Colonic mucosa (tissue), 4 donors: ENCODE results near the gene INSM1. TPM values are rescaled to one million over a fixed set of nuclear protein-coding genes. Genes with fewer than 3 reads are reported as not detected.

Experiments used
- DNase-seq: peaks from one replicate; pipeline ENCODE4 v3.0.0-alpha.2; 2020
- H3K27ac ChIP-seq: fragments of 200-600 bp; one replicate; pipeline ENCODE4 v1.8.0; 2021
- H3K27me3 ChIP-seq: fragments of 200-600 bp; one replicate; pipeline ENCODE4 v1.8.0; 2021
- H3K36me3 ChIP-seq: fragments of 200-600 bp; one replicate; pipeline ENCODE4 v1.8.0; 2021
- H3K4me1 ChIP-seq: fragments of 200-600 bp; one replicate; pipeline ENCODE4 v1.8.0; 2021; ENCODE audit warnings: mild to moderate bottlenecking
- H3K4me3 ChIP-seq: fragments of 200-600 bp; one replicate; pipeline ENCODE4 v1.8.0; 2021
- H3K9ac ChIP-seq, 2 donors: one replicate each; pipeline ENCODE4 v1.7.0; 2013; ENCODE audit warnings: control low read depth in 2 of 2, low read depth in 2 of 2, low read length in 2 of 2
- H3K9me3 ChIP-seq: fragments of 200-600 bp; one replicate; pipeline ENCODE4 v1.8.0; 2021
- intact Hi-C: fragments of 100-400 bp; cut with DNase I; formaldehyde crosslinking; loops from one replicate; pipeline ENCODE4 v1.14.1; 2022
- total RNA-seq, 2 donors: library from RNA; stranded (reverse); fragmentation: NEBNext Ultra II Directional in 1 of 2; extraction: Animal tissue kit (Norgen Biotek cat#: 25700) in 1 of 2; gene quantifications; one replicate each; pipeline ENCODE4 v1.2.1, GENCODE V29; 2021
- TF ChIP-seq, protein P1 (sequence below): fragments of 200-600 bp; IDR thresholded peaks from one replicate; pipeline ENCODE4 v1.8.0; 2022; ENCODE audit warnings: antibody characterized with exemption, mild to moderate bottlenecking
- donor health status: healthy.
- donor health status: DM: no; HTN: no; CAD: no.
- donor health status: DM: no; HTN: no; CAD: no.

INSM1 gene
- total RNA-seq, 2 donors from 2014 or later: 5.0 to 8.6 TPM

DNA sequence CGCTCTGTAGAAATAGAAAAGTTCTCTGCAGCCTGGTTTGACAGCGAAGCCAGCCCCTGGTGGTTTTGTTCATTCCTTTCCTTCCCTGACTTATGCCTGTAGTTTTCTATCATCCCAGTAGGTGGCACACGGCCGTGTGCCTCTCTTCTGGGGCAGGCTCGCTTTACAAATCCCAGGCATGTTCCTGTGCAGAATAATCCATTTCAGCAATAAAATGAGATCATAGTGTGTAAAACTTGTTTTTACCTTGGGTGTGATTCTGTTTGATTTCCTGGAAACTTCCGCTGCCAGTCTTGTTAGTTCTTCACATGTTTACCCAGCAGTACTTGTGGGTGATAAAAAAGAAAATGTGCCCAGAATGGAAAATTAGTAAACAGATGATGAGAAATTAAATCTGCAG is 7.4 kb upstream of the INSM1 start:
- Histone ChIP-seq H3K36me3 (no peaks in the 10 kb centered on the region), H3K27ac (no peak overlapping the region), H3K9me3 (no peaks in the 10 kb centered on the region), H3K27me3 (peaks cover 29% of the 10 kb centered on the region), H3K9ac (no peak overlapping the region), H3K4me3 (no peak overlapping the region), H3K4me1 (peaks cover 4% of the 10 kb centered on the region)
- intact Hi-C loops: loop anchor here (5.0 kb wide), 1 partner anchor 207 kb away; no protein-coding TSS in a partner anchor
- TF ChIP-seq, protein P1, sequence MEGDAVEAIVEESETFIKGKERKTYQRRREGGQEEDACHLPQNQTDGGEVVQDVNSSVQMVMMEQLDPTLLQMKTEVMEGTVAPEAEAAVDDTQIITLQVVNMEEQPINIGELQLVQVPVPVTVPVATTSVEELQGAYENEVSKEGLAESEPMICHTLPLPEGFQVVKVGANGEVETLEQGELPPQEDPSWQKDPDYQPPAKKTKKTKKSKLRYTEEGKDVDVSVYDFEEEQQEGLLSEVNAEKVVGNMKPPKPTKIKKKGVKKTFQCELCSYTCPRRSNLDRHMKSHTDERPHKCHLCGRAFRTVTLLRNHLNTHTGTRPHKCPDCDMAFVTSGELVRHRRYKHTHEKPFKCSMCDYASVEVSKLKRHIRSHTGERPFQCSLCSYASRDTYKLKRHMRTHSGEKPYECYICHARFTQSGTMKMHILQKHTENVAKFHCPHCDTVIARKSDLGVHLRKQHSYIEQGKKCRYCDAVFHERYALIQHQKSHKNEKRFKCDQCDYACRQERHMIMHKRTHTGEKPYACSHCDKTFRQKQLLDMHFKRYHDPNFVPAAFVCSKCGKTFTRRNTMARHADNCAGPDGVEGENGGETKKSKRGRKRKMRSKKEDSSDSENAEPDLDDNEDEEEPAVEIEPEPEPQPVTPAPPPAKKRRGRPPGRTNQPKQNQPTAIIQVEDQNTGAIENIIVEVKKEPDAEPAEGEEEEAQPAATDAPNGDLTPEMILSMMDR: peak; percentile 82
- peak; percentile 65 for DNase-seq

DNA sequence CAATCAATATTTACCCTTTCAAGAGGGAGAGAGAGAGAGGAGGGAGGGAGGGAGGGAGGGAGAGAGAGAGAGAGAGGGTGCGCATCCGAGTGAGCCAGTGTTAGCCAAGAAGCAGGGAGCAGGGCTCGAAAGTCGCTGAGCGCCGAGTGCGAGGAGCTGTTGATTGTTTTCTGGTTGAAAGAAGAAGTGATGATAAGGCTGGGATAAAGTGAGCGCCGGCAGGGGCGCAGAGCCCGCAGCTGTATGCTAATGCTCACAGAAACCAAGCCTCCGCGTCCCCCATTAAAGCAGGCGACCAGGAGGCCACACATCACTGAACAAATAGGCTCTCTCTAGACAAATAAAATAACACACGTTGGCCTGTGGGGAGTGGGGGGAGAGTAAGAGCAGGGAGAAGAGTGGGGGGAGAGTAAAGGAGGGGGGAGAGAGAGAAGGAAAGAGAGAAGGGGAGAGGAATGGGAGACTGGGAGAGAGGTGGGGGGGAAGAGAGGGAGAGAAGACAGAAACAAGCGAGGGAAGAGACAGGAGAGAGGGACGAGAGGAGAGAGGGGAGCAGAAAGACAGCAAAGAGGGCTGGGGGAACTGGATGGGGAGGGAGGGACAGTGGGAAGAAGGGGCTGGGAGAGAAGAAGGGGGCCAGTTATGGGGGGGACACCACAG is 5.0 kb upstream of the INSM1 start:
- peaks cover 4% of the 10 kb centered on the region for H3K4me1 ChIP-seq
- TF ChIP-seq, protein P1: no peak
- H3K36me3 ChIP-seq: no peaks in the 10 kb centered on the region
- no peak for DNase-seq
- no peak overlapping the region for H3K27ac ChIP-seq
- intact Hi-C loops: loop anchor here (5.0 kb wide), 1 partner anchor 204 kb away; no protein-coding TSS in a partner anchor
- H3K27me3 ChIP-seq: peaks cover 50% of the 10 kb centered on the region
- no peak overlapping the region for H3K4me3 ChIP-seq
- H3K9me3 ChIP-seq: no peaks in the 10 kb centered on the region
- no peak overlapping the region for H3K9ac ChIP-seq

DNA sequence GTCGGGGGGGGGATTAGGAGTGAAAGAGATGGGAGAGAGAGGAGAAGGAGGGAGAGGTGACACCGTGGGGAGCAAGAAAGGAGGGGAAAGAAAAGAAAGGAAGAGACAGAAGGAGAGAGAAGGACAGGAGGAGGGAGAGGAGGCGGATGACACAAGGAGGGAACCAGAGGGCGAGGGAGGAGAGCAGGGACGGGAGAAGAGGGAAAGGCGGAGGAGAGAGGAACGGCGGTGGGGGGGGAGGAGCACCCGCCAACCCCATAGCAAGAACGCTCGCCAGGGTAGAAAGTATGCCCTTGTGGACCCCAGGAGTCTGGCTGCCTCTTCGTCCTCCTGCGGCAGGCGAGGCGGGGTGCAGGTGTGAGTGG is 4.5 kb upstream of the INSM1 start:
- Histone ChIP-seq H3K27me3 (peaks cover 52% of the 10 kb centered on the region), H3K4me3 (no peak overlapping the region), H3K36me3 (no peaks in the 10 kb centered on the region), H3K27ac (no peak overlapping the region), H3K9me3 (no peaks in the 10 kb centered on the region), H3K9ac (no peak overlapping the region), H3K4me1 (peaks cover 4% of the 10 kb centered on the region)
- DNase-seq: no peak
- TF ChIP-seq, protein P1: no peak
- intact Hi-C loops: loop anchor here (5.0 kb wide), 1 partner anchor 204 kb away; no protein-coding TSS in a partner anchor

DNA sequence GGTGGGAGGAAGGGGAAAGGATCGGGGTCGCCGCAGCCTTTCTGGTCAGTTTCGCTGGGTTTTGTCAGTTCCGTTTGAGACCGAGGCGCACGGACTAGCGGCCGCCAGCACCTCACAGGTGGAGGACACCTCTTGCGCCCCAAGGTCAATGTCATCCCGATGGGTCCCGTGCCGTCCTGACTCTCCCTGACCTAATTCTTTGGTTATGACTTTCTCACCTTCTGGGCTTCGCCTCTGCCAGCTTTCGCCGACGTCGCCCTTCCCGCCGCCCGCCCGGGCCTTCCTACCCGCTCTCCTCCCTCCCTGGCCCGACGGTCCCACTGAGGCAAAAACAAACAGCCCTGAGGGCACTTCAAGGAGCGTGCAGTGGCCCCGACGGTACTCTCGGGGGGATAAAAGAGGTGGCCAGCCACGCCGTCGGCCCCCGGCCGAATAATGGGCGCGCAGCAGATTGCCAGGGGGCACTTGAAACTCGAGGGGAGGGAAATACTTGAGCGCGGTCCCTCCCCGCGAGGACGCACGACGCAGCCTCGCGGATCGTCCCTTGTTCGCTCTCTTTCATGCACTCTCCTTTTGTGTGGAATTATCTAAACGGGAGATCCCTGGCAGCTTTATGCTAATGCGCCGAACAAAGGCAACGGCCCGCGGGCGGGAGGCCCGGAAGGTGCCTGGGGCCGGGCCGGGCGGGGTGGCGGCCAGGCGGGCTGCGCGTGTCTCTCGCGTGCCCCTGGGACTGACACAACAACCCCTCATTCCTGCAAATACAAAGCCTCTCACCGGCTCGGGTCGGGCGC is 3.9 kb upstream of the INSM1 start:
- Histone ChIP-seq H3K4me3 (no peak overlapping the region), H3K4me1 (peaks cover 4% of the 10 kb centered on the region), H3K27ac (no peak overlapping the region), H3K27me3 (peaks cover 55% of the 10 kb centered on the region), H3K9me3 (no peaks in the 10 kb centered on the region), H3K36me3 (no peaks in the 10 kb centered on the region), H3K9ac (no peak overlapping the region)
- TF ChIP-seq, protein P1: no peak
- intact Hi-C loops: loop anchor here (5.0 kb wide), 1 partner anchor 203 kb away; no protein-coding TSS in a partner anchor
- DNase-seq: no peak

DNA sequence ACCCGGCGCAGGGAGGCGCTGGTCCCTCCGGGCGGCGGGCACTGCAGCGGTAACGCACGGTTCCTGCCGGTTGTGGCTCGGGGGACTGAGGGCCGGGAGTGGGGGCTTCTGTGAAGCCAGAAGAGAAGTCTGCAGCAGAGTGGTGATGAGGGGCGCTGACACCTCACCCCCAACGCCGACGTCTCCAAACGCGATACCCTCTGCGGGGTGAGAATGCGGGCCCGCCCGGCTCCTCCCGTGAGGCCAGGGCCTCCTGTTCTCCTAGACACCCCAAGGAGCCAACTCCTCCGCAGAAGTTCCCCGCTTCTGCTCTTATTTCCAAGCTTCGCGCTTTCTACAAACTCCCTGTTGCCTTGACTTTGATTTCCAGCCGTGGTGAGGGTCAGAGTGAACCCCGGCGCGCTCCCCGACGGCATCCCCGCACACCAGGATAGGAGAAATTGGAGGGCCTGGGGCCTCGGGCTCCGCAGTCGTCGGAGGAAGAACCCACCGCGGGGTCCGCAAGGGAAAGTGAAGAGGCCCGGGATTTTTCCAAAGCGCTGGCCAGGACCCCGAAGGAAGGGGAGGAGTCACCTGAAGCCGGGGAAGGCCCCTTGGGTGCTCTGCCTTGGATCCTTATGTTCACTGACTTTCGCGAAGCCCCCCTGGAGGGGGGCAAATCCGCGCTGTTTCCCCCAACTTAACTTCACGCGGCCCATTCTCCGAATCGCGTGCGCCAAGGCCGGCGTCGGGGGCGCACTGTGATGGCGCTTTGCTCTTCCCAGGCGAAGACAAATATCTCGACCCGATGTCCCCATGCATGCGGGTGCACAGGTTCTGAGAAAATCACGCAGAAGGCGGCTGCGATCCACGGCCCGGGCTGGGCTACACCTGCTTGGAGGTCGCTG is 3.1 kb upstream of the INSM1 start:
- peaks cover 63% of the 10 kb centered on the region for H3K27me3 ChIP-seq
- H3K27ac ChIP-seq: no peak overlapping the region
- H3K9ac ChIP-seq: no peak overlapping the region
- peaks cover 10% of the 10 kb centered on the region for H3K4me1 ChIP-seq
- H3K36me3 ChIP-seq: no peaks in the 10 kb centered on the region
- TF ChIP-seq, protein P1: no peak
- DNase-seq: no peak
- intact Hi-C loops: loop anchor here (5.0 kb wide), 1 partner anchor 202 kb away; no protein-coding TSS in a partner anchor
- H3K4me3 ChIP-seq: no peak overlapping the region
- H3K9me3 ChIP-seq: no peaks in the 10 kb centered on the region
